Fibroblast of the aortic adventitia (primary cell): ENCODE results near the gene ECE1. TPM values are rescaled to one million over a fixed set of nuclear protein-coding genes. Genes with fewer than 3 reads are reported as not detected.

Experiments used
- DNase-seq: peaks from one replicate; pipeline ENCODE4 v3.0.0-alpha.2; 2010; ENCODE audit warnings: low read depth
- H3K4me3 ChIP-seq: 2 replicates; pipeline ENCODE4 v1.5.1; 2011; ENCODE audit warnings: low read depth, mild to moderate bottlenecking, control low read depth, low read length, moderate library complexity
- total RNA-seq: library from RNA; depleted of rRNA; stranded (reverse); fragments of >200 nt; gene quantifications from 2 replicates; pipeline ENCODE4 v1.2.3, GENCODE V29; 2012; ENCODE audit warnings: low replicate concordance
- TF ChIP-seq, protein P1 (sequence below): IDR thresholded peaks from 2 replicates; pipeline ENCODE4 v1.5.1; 2011; ENCODE audit warnings: mild to moderate bottlenecking, low read length, control low read depth, inconsistent platforms; ENCODE audit not compliant: insufficient read depth

ECE1 gene
- total RNA-seq, 1 donor = 90.4 TPM

DNA sequence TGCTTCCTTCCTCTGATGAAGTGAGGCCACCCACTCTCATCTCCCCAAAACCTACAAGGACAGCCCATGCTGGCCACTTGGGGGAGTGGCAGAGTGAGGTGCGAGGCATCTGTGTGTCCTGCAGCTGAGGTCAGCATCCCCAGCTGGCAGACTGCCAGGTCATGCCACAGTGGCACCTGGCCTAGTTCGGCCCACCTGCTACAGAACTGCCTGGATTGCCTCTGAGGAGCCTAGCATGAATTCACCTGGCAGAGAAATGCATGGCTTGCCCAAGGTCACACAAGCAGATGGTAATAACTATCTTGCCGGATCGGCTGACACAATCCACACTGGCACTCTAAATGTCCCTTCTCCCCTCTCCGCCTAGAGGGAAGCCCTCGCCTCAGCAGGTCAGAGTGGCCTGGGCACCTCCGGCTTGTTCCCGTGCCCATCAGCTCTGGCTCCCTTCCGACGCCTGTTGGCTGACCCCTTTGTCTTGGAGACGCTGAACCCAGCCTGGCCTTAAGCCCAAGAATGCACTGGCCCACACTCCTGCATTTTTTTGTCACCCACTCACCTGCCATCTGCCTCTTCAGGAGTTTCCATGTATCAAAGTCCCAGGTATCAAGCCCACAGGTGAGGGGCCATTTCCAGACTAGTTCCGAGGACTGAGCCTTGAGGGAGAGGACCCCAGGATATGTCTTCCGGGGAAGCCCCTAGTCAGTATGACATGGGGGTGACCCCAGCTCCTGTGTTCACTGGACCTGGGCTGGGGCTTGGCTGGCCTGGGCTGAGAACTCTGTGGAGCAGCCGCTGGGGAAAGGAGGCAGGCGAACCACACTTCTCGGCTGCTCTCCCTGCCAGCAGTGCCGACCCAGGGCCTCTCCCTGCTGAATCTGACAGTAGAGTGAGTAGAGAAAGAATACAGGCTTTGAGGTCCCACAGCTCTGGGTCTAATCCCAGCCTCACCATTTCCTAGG lies 21.7 kb downstream of the ECE1 start:
- H3K4me3 ChIP-seq = no peak overlapping the region
- TF ChIP-seq, protein P1, sequence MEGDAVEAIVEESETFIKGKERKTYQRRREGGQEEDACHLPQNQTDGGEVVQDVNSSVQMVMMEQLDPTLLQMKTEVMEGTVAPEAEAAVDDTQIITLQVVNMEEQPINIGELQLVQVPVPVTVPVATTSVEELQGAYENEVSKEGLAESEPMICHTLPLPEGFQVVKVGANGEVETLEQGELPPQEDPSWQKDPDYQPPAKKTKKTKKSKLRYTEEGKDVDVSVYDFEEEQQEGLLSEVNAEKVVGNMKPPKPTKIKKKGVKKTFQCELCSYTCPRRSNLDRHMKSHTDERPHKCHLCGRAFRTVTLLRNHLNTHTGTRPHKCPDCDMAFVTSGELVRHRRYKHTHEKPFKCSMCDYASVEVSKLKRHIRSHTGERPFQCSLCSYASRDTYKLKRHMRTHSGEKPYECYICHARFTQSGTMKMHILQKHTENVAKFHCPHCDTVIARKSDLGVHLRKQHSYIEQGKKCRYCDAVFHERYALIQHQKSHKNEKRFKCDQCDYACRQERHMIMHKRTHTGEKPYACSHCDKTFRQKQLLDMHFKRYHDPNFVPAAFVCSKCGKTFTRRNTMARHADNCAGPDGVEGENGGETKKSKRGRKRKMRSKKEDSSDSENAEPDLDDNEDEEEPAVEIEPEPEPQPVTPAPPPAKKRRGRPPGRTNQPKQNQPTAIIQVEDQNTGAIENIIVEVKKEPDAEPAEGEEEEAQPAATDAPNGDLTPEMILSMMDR = no peak
- DNase-seq = no peak

DNA sequence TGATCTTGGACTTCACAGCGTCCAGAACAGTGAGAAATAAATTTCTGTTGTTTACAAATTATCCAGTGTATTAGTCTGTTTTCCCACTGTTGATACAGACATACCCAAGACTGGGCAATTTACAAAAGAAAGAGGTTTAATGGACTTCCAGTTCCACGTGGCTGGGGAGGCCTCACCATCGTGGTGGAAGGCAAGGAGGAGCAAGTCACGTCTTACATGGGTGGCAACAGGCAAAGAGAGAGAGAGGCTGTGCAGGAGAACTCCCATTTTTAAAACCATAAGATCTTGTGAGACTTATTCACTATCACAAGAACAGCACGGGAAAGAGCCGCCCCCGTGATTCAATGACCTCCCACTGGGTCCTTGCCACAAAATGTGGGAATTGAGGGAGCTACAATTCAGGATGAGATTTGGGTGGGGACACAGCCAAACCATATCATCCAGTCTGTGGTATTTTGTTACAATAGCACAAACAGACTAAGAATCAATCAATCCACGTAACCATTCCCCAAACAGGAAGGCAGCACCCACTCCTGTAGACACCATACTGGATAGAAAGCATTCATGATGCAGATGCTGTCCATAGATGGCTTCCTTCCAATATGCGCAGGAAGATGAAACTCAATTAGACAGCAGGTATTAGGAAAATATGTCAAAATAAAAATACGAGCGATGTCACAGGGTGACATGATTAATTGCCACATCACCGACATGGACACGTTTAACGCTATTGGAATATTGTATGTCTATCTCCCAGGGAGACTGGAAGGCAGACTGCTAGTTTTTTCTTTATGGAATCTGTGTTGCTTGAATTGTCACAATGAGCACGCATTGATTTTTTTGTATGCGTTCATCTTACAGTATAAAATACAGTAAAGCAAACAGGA lies 22.8 kb downstream of the ECE1 start:
- TF ChIP-seq, protein P1 = no peak
- no peak for DNase-seq
- H3K4me3 ChIP-seq = no peak overlapping the region

DNA sequence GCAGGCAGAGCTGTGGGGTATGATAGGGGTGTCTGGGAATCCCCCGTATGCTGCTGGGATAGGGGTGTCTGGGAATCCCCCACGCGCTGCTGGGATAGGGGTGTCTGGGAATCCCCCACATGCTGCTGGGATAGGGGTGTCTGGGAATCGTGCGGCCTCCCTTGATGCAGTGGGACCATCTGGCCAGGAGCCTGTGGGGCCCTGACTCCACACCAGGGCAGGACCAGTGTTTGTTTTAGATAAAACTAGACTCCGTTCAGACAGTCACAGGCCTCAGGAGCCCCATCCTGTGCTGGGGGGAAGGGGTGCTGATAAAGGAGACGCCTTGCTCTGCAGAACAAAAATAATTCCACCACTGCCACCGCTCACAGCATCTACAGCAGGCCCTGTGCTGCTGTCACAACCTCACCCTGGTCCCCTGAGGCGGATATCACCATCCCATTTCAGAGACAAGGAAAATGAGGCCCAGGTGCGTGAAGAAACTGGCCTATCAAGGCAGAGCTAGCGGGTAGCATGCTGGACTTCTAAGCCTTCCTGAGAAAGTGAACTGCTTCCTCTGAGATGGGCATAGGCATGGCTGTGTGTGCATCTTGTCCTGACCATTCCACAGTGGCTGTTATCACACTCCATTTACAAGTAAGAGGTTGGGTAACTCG lies 24.0 kb downstream of the ECE1 start:
- TF ChIP-seq, protein P1 = no peak
- H3K4me3 ChIP-seq = no peak overlapping the region
- DNase-seq = no peak

DNA sequence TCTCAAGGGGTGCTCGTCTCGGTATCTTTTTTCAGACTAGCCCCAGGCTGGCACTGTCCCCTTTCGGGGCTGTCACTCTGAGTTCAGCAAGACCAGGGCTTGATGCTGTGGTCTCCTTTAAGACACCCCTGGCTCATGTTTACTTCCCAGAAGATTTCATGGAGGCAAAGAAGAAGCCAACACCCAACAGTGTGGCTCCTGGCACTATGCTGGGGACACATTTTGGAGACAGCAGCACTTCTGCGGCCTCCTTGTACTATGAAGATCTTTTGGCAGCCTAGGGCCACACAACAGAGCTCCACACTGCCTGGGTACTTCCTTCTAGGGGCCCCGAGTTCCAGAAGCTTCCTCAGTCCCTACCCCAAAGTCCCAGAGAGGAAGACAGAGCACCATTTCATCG lies 24.6 kb downstream of the ECE1 start:
- no peak overlapping the region for H3K4me3 ChIP-seq
- no peak for DNase-seq
- TF ChIP-seq, protein P1 = no peak

DNA sequence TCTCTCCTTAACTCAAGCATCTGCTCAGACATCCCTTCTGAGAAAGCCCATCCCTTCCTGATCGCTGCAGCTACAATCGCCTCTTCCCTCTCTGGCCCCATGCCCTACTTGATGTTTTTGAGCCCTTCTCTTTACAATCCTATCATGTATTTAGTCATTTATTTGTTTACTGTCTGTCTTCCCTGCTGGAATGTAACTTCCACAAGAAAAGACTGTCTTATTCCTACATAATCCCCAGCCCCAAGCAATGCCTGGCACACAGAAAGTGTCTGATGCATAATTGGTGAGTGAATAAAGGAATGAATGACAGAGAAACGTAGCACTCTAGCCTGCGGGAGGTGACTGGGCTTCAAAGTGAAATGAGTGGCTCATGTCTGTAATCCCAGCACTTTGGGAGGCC lies 25.4 kb downstream of the ECE1 start:
- DNase-seq = no peak
- H3K4me3 ChIP-seq = no peak overlapping the region
- TF ChIP-seq, protein P1 = no peak

DNA sequence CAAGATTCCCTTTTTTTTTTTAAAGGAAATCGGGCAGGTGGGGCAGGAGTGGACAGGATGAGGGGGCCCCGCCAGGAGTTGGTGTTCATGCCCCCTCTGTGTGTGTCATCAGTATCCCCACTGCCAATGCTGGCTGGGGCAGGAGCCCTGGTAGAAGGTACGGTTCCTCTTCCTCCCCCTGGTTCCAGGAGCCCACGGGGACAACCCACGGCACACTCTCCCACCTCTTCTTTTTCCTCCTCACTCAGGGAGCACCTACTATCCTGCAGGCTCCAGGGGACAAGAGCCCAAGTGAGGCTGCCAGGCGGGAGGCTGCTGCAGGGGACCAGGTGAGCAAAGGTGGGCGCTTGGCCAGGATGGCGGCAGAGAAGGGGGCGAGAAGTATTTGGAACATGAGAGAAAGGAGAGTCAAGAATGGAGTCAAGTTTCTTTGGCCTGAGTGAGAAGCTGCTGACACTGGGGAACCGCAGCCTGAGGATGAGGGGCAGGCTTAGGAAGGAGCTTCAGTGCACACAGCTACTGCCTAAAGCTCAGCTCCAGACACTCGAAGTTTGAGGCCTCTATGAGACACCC lies 26.5 kb downstream of the ECE1 start:
- TF ChIP-seq, protein P1 = no peak
- no peak for DNase-seq
- H3K4me3 ChIP-seq = no peak overlapping the region
